Neural progenitor cell (in vitro differentiated cells): Measurements from ENCODE around the gene CDC42.
"Not testable (repeated sequence)": the region's sequence is repeated elsewhere in the genome, so short reads cannot be mapped to it uniquely, and the experiment has no call there.

Experiments used
- EZH2 ChIP-seq: fragments of 200-600 bp; sonication (generic); IDR thresholded peaks from 2 replicates; pipeline ENCODE4 v1.6.1; 2017; ENCODE audit warnings: antibody characterized with exemption, mild to moderate bottlenecking, moderate library complexity
- TF ChIP-seq, protein P1 (sequence below): fragments of 200-600 bp; sonication (generic); IDR thresholded peaks from 2 replicates; pipeline ENCODE4 v1.5.1; 2017; ENCODE audit warnings: antibody characterized with exemption, mild to moderate bottlenecking

DNA sequence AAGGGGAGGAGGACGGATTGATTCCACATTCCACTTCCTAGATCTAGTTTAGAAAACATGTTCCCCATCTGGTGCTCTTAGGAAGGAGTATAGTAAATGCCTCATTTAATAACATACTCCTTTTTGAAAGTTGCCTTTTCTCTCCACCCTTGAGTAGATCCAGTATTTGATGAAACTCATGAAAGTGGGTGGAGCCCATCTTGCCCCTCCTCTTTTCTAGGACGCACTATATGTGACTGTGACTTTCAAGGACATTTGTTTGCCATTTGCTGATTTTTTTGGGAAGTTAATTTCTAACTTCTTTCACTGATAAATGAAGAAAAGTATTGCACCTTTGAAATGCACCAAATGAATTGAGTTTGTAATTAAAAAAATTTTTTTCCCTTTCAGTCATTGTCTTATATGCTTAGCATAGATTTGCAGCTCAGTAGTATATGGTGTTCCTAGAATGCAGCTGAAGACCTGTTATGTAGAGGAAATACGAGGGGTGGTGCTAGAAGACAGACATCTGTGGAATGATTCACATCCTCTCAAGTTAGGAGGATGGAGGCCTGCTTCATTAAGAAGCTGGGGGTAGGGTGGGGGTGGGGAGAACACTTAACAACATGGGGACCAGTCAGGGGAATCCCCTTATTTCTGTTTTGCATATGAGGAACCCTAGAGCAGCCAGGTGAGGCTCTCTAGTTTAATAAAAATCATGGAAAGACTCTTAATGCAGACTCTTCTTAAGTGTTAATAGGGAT, 39.7 kb downstream of the CDC42 start:
- TF ChIP-seq, protein P1, sequence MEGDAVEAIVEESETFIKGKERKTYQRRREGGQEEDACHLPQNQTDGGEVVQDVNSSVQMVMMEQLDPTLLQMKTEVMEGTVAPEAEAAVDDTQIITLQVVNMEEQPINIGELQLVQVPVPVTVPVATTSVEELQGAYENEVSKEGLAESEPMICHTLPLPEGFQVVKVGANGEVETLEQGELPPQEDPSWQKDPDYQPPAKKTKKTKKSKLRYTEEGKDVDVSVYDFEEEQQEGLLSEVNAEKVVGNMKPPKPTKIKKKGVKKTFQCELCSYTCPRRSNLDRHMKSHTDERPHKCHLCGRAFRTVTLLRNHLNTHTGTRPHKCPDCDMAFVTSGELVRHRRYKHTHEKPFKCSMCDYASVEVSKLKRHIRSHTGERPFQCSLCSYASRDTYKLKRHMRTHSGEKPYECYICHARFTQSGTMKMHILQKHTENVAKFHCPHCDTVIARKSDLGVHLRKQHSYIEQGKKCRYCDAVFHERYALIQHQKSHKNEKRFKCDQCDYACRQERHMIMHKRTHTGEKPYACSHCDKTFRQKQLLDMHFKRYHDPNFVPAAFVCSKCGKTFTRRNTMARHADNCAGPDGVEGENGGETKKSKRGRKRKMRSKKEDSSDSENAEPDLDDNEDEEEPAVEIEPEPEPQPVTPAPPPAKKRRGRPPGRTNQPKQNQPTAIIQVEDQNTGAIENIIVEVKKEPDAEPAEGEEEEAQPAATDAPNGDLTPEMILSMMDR, result not testable (repeated sequence)
- not testable (repeated sequence) for TF ChIP-seq EZH2
